Sigmoid colon (tissue), 3 donors: ENCODE results near the gene TUBGCP3.

ENCODE experiments used
- CTCF ChIP-seq, 4 experiments: fragments of 450-650 bp in 3 of 4; fragments of 200-600 bp in 1 of 4; IDR thresholded peaks; one replicate each; pipeline ENCODE4 v1.5.1; 2016 to 2019; ENCODE audit warnings: antibody characterized with exemption in 4 of 4, mild to moderate bottlenecking in 3 of 4, moderate library complexity in 2 of 4
- POLR2A ChIP-seq, 2 donors: fragments of 450-650 bp; IDR thresholded peaks; one replicate each; pipeline ENCODE4 v1.6.1; 2016; ENCODE audit warnings: antibody characterized with exemption in 2 of 2, mild to moderate bottlenecking in 2 of 2, moderate library complexity in 2 of 2

- no peak for TF ChIP-seq CTCF (IDR thresholded peaks at IDR 0.05)
- no peak for TF ChIP-seq POLR2A (IDR thresholded peaks at IDR 0.05)
Observed at GRCh38 chr13:112596235-112596634, 8.3 kb upstream of the TUBGCP3 start.
